Measurements from ENCODE around the gene SCAMP1. TPM values are rescaled to one million over a fixed set of nuclear protein-coding genes. Genes with fewer than 3 reads are reported as not detected.
"Not testable (repeated sequence)": the region's sequence is repeated elsewhere in the genome, so short reads cannot be mapped to it uniquely, and the experiment has no call there.

The SCAMP1 gene
- total RNA-seq, 1 donor from 2014 or later: 51.6 TPM

DNA sequence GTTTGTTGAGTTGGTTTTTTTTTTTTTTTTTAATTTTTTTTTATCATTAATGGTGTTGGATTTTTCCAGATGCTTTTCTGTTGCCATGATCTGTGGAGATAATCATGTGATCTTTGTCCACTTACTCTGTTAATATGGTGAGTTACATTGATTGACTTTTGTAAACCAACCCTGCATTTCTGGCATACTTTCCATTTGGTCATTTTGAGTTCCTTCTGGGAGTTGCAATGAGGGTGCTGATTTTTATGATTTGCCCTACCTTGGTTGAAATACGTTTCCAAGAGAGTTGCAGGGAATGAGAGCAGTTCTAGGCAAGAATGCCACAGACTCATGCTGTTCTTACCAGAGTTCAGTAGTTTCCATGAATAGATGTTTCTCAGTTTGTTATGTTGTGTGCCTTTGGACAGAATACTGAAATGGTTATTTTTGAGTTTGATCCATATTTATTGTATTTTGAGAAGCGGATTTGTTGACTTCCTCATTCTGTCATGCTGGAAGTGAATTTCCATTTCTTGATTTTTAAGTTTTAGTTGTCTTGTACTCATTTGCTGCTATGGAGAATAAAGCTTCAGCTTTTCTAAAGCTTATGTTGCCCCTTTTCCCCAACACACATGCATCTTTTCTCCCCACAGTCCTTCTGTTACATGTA lies 69.0 kb downstream of the SCAMP1 start:
- no peak for DNase-seq

DNA sequence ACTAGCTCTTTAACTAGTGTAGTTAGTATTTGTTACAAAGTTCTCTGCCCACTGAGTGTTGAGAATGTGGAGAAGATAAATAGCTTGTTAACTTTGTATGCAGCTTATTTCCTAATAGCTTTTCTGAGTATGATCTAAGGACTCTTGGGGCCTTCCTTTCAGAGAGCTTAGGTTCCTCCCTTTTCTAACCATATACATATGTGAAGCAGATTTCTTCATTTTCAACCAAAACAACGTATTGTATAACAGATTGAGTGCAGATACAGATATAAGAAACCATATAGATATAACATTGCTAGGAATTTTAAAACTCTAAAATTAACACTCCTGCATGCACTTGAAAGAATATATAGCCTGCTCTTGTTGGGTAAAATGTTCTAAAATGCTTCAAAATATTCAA lies 70.4 kb downstream of the SCAMP1 start:
- peak; percentile 40 for DNase-seq

DNA sequence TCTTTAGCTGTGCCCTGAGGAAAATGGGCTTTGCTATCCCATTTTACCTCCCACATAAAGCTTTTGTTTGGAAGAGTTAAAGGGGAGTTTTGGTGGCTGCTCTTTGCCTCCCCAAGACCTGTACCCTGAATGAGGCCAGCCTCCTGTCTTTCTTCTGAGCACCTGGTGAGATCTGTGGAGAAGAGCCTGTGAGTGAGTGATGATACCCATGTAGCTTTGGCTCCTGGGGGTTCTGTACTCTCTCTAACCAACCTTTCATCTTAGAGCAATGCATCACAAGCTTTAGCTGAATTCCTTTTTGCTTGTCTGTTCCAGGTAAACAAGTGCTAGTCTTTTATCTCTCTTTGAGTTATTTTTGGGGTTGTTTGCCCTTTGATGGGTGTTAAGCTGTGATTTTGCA lies 73.6 kb downstream of the SCAMP1 start:
- no peak for DNase-seq

DNA sequence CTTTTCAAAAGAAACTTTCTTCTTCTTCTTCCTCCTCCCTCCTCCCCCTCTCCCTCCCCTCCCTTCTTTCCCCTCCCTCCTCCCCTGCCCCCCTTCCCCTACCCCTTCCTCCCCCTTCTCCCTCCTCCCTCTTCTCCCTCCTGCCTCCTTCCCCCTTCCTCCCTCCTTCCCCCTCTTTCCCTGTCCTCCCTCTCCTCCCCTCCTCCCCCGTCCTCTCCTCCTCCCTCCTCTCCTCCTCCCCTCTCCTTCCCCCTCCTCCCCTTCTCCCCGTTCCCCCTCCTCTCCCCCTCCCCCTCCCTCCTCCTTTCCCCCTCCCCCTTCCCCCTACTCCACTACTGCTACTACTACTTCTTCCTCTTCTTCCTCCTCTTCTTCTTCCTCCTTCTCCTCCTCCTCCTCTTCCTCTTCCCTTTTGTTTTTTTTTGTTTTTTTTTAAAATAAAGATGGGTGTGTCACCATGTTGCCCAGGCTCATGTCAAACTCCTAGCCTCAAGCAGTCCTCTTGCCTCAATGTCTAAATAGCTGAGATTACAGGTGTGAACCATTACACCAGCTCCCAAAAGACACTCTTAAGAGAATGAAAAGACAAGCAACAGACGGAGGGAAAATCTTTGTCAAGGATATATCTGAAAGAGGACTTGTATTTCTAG lies 87.5 kb downstream of the SCAMP1 start:
- DNase-seq: no peak

DNA sequence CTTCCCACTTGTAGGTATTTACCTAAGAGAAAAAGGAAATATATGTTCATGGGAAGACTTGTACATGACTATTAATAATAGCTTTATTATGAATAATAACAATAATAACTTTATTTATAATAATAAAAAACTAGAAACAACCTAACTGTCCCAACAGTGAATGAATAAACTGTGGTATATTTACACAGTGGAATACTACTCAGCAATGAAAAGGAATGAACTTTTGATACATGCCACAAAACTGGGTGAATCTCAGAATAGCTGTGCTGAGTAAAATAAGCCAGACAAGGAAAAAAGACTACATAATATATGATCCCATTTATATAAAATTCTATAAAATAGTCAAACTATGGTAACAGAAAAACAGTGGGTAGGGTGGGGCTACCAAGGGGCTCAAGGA lies 88.7 kb downstream of the SCAMP1 start:
- DNase-seq: no peak

DNA sequence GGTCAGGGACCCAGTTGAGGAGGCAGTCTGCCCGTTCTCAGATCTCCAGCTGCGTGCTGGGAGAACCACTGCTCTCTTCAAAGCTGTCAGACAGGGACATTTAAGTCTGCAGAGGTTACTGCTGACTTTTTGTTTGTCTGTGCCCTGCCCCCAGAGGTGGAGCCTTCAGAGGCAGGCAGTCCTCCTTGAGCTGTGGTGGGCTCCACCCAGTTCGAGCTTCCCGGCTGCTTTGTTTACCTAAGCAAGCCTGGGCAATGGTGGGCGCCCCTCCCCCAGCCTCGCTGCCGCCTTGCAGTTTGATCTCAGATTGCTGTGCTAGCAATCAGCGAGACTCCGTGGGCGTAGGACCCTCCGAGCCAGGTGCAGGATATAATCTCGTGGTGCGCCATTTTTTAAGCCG lies 97.1 kb downstream of the SCAMP1 start:
- DNase-seq: not testable (repeated sequence)

DNA sequence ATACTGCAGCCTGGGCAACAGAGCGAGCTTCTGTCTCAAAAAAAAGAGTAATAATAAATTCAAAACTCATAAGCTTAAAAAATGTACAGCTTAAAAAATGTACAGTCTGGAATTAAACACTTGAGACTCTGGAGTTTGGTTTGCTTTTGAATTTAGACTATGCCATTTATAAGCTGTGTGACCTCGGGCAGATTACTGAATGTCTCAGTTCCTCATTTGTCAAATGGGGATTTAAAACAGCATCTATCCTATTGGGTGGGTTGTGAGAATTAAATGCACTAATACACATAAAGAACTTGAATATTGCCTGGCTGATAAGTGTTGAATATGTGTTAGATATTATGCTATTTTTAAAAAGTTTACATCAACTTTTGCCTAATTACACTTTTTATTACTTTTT lies 98.4 kb downstream of the SCAMP1 start:
- no peak for DNase-seq

DNA sequence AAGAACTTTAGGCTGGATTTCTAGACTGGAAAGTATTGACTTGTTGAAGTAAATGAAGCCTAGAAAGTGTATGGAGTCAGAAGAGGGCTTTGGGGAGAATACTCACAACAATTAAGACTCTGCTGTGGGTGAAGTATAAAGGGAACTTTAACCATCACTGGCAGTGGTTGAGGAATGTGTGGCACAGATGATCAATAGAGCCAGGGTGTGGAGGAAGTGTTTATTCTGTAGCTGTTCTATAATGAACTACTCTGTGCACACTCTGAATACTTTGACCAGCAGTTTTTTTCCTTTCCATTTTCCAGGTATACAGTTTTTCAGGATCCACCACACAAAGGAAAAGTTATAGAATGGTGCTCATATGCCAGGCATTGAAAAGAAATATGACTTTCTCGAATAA lies 106.7 kb downstream of the SCAMP1 start:
- DNase-seq: no peak

DNA sequence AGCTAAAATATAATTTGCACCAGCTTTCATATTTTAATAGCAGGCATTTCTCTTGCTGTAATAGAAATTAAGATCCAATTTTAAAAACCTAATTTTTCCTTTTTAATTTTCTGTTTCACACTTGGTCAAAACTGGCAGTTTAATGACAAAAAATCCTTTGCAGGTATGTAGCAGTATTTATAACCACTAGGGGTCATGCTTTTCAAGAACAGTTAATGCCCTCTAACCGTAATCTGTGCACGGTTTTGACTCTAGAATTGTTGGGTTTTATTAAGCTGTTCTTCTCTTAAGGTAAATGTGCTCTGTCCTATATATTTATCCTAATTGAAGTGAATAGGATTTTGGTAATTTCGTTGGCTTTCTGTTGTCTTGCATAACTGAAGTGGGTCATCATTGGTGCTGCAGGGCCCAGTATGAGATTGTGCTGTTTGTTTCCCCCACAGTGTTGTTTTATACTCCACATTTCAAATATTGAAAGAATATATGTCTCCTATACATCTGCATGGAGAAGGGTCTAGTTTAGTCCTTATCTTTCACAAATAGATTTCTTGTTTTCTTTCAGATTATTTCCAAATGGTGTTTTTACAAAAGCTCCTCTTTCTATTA lies 107.4 kb downstream of the SCAMP1 start:
- DNase-seq: no peak

DNA sequence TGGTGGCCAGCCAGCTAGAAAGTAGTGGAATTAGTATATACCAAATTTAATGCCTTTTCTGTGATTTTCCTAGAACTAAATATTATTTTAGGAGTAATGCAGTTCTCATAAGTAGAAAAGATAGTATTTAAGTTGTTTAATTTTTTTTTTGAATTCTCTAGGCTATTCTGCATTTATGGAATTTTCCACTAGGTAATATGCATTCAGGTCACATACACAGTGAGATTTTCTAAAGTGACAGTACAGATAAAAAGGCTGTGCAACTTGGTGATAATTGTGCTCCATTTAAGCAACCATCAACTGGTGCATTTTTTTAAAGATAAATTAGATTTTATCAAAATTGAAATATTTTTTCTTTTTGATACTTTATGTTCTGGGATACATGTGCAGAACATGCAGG lies 111.5 kb downstream of the SCAMP1 start:
- no peak for DNase-seq

DNA sequence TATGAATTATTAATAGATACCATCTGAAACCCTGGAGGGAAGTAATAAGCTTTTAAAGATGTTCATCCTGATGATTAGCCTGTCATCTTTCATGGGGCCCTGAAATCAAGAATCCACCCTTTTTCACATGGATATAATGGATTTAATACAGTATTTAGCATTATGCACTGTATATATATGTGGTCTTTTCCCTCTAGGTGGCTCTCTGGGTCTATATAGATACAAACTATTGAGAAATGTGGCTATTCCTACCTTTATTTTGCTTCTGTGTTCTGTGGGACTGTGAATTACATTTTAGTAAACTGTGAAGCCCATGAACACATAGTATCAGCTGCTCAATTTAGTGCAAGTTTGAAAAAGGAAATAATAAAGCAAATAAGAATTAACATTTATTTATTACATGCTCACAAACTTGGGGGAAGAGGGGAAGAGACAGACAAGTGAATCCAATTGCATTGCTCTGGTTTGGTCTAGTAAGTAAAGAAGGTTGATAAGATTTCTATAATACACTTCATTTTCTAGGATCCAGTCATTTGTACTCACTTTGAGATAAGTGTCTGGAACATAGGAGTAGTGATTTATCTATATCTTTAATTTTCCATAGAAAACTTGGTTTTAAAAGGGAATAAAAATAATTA lies 112.2 kb downstream of the SCAMP1 start:
- DNase-seq: peak; percentile 9

DNA sequence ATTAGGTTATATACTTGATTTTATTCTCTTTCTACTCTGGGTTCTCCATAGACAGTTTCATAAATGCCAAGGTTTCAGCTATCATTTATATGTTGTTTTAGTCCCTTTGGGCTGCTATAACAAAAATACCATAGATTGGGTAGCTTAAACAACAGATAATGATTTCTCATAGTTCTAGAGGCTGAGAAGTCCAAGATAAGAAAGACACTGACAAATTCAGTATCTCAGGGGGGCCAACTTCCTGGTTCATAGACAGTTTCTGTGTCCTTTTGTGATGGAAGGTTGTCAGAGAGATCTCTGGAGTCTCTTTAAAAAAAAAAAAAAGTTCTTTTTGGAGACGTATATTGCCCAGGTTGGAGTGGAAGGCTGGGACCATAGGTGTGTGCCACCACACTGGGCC lies 113.3 kb downstream of the SCAMP1 start:
- DNase-seq: no peak

DNA sequence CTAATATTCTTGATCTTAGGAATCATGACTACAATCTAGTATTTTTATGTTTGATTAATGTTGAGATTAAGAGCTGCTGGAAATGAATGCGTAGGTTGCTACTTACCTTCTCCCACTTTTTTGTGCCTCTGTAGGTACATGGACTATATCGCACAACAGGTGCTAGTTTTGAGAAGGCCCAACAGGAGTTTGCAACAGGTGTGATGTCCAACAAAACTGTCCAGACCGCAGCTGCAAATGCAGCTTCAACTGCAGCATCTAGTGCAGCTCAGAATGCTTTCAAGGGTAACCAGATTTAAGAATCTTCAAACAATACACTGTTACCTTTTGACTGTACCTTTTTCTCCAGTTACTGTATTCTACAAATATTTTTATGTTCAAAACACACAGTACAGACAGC lies 115.0 kb downstream of the SCAMP1 start:
- no peak for DNase-seq

DNA sequence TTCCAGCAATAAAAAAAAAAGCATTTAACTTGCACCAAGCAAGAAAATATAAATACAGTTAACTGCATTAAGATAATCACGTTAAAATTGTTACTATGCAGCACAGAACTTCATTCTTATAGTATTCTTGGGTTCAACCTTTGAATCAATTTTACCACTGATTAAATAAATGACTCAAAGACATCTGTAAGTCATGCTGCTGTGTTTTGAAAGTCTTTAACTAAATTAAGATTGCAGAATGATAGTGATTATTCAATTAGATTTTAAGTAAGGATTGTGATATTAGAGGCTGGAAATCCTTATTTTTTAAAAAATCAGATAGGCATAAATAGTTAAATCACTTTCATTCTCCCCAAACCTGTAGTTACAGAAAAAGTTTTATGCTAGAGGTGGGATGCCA lies 116.4 kb downstream of the SCAMP1 start:
- DNase-seq: no peak

DNA sequence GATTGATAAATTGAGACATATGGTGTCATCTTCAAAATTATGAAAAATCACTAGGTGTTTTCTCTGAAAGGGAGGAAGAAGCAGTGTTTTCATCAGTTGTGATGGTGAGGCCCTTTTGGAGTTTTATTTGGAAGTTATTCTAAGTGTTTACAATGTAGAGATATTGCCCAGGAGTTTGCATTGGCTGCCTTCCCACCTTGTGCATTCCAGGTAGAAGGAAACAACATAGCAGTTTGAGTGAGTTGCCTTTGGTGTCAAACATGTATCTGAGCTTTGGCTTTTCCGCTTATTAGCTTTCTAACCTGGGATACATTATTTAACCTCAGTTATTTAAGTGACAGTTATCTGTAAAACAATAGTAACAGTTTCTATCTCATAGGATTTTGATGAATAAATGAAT lies 122.5 kb downstream of the SCAMP1 start:
- DNase-seq: no peak

DNA sequence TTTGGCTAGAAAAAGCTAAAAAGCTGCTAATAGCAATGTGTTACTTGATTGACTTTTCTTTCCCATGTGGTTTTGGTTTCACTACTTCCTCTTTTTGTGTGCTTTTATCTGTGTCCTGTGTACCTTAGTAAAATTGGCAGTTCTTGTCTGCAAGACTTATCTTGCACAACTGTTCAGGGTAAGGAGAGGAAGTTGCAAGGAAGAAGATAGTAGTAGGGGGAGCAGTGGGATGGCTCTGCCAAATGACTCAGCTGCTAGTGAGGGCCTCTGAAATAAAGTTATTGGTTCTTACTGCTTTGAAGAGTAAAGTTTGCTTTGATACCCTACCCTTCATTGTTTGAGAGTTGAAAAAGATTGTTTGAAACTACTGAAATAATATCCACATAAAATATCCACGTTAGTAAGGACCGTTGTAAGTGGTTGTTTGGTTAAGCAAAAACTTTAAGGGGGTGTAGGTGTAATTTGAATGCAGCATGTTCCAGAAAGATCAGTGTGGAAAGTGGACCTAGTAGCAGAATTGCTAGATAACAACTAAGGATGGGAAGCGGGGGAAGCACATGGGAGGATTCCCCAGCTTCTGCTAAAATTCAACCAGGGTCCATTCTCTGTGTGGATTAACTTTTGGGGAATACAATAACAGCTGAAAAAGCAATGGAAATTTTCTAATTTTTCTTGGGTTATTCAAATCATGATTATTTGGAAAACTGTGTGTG lies 123.5 kb downstream of the SCAMP1 start:
- DNase-seq: no peak

DNA sequence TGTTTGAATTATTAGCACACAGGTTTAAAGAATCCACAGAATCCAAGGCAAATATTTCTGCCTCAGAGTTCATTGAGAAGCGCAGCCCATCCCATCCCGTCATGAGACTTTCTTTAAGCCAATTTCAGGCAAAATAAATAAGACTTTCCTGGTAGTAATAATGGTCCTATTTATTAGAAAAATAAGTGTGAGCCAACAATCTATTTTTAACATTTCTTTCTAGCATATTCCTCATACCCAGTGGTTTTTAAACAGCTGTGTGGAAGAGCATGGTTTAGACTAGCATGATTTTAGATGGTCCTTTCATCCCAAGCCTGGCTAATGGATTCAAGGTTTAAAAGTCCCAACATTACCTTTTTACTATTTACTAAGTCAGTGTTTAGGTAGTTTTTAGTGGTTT lies 125.8 kb downstream of the SCAMP1 start:
- DNase-seq: no peak

DNA sequence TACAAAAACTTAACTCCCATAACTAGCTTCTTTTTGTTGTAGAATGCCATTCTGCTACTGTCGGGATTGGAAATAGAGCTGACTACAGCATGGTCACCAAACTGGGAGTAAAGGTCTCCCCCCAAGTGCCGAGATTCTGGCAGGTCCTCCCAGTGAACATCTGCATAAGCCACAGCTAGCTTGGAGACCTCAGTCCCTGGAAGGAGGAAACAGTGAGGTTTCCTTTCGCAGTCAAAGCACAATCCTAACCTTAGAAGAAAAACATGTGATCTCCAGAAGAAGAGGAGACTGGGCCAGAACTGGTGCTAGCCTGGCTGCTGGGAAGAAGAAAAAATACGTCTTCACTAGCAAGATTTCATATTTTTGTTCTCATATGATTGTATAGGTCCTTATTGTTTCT lies 127.4 kb downstream of the SCAMP1 start:
- DNase-seq: no peak

DNA sequence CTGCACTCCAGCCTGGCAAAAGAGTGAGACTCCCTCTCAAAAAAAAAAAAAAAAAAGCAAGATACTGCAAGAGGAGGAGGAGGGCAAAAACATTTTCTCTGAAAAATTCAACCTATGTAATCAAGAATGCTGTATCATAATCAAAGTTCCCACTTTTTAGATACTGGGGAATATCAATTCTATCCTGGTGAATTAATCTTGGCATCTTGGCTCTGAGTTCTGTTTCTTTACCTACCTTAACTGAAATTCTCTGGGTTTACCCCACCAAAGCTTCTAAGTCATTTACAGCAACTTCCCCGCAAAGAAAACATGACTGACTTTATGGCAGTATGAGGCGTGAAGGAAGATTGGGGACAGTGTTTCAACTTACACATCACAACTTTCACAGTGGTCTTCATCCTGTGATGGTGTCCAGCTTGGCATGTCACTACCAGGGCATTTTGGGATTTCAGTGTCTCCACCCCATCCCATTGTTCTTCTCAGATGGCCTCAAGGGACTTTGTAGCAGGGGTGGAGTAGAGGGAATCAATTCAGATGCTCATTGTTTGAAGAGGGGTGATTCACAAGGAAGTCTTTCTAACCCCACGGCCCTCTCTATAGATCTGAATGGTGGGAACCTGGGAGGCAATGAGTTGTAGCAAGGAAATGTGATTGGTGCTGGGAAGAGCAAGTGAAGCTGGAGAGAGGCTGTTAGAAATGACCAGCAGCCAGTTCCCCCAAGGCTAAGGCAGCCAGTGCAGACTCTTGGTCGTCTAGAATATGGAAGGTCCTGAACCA lies 130.5 kb downstream of the SCAMP1 start:
- no peak for DNase-seq

DNA sequence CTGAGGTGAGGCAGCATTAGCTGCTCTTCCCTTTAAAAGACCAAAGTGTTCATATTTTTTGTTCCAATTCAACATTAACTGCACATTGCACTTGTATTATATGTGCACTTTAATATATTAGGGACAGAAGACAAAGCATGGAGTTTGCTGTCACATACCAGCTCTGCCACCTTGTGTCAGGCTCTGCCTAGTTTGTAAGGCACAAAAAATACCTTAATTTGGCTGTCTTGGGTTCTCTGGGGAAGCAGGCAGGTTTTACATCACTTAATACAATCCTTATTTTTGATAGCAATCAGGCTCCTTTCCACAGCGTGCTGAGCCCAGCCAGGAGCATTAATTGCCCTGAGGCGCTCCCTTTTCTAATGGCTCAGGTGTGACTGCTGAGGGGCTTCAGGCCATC lies 131.8 kb downstream of the SCAMP1 start:
- no peak for DNase-seq

DNA sequence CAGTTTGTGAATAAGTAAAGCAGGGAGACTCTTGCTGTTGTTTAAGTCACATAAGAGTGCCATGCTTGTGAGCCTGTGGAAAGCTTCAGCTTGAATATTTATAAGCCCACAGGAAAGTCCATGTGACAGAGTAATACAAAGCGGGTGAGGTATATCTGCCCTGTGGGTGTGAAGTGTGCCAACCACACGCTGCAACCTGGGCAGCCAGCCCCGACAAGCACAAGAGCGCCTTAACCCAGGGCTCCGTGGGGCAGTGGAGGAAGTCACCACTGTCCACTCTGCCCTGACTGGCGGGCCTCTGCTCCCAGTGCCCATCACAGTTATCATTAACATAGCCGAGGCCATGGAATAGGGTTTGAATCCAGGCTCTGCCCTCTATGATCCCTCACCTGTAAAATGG lies 132.2 kb downstream of the SCAMP1 start:
- no peak for DNase-seq

DNA sequence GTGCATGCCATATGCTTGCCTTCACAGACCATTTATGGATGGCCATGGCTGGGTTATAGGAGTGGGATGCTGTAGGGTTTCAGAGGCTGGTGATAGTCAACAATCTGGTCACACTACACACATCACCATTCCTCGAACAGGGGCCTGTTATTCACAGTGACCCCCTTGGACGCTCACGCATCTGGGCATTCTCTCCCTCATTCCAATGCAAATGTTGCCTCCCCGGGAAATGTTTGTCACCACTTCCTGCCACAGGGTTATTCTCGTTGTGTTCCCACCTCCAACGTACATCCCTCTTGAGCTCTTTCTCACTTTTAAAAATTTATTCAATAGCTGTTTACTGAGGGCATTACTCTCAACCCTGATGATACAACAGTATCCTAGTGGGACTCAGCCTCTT lies 135.4 kb downstream of the SCAMP1 start:
- DNase-seq: no peak

All from skin of body (tissue), 2 donors.